Measurements from ENCODE around the gene TNFAIP2.
"Not testable (repeated sequence)": the region's sequence is repeated elsewhere in the genome, so short reads cannot be mapped to it uniquely, and the experiment has no call there.

The TNFAIP2 gene

DNA sequence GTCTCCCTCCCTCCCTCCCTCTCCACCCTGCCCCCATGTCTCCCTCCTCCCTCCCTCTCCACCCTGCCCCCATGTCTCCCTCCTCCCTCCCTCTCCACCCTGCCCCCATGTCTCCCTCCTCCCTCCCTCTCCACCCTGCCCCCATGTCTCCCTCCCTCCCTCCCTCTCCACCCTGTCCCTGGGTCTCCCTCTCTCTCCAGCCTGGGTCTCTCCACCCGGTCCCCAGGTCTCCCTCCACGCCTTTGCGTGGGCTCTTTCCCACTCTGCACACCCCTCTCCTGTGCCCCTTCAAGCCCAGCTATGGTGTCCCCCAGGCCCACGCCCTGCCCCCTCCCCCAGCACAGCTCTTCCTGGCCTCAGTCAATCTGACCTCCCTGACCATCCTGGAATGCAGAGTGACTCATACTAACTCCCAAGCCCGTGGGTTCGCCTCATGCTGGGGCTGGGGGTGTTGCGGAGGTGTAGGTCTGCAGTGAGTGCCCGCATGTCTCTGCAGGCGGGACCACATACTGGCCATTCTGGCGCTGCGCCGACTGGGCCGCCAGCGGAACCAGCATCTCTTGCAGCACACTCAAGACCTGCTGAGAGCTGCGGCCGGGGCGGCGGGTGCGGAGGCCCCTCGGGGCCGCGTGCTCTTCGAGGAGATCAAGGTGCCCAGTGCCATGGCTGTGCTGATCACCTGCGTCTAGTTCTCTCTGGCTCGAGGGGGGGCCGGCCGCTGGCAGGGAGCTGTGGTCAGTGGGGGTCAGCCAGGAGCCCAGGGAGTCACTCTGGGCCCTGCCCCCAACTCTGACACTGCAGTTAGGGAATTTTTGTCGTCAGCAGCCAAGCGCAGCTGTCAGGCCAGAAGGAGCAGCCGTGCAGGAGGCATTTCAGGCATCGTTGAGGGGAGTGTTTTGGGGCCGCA is 13.5 kb upstream of the TNFAIP2 start:
- H3K4me1 Mint-ChIP-seq (ENCODE audit: low read depth): peaks cover 8% of the 10 kb centered on the region
- H3K27ac Mint-ChIP-seq: no peak overlapping the region
- H3K27me3 Mint-ChIP-seq: peaks cover 35% of the 10 kb centered on the region
- H3K4me3 Mint-ChIP-seq: no peak overlapping the region
- H3K9me3 Mint-ChIP-seq: no peaks in the 10 kb centered on the region
- no peaks in the 10 kb centered on the region for H3K36me3 Mint-ChIP-seq (ENCODE audit: low read depth)
- DNase-seq: no peak

DNA sequence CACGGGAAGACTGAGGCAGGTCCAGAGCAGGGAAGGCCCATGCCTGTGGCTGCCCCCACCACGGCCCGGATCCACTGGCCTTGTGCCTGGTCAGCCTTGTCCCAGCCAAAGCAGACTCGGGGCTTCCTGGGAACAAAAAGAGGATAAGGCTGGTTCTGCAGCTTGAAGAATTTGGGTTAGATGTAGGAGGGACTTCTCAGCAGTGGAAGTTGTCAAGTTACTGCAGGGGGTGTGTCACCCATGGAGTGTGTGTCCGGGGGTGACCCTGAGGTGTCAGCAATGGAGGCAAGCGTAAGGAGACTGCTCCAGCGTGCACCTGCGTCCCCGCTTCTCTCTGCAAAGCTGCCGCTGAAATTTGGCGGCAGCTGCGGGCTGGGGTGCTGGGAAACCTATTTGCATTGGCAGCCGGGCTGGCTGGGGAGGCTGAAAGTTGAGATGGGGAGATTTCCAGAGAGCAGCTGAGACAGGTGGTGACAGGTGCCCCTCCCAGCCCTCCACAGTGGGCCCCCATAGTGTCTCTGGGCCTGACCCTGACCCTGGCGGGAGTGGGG is 12.5 kb upstream of the TNFAIP2 start:
- Mint-ChIP-seq H3K4me1 (ENCODE audit: low read depth) (peaks cover 8% of the 10 kb centered on the region), H3K36me3 (ENCODE audit: low read depth) (no peaks in the 10 kb centered on the region), H3K4me3 (no peak overlapping the region), H3K27me3 (peaks cover 25% of the 10 kb centered on the region), H3K9me3 (no peaks in the 10 kb centered on the region), H3K27ac (no peak overlapping the region)
- DNase-seq: no peak

DNA sequence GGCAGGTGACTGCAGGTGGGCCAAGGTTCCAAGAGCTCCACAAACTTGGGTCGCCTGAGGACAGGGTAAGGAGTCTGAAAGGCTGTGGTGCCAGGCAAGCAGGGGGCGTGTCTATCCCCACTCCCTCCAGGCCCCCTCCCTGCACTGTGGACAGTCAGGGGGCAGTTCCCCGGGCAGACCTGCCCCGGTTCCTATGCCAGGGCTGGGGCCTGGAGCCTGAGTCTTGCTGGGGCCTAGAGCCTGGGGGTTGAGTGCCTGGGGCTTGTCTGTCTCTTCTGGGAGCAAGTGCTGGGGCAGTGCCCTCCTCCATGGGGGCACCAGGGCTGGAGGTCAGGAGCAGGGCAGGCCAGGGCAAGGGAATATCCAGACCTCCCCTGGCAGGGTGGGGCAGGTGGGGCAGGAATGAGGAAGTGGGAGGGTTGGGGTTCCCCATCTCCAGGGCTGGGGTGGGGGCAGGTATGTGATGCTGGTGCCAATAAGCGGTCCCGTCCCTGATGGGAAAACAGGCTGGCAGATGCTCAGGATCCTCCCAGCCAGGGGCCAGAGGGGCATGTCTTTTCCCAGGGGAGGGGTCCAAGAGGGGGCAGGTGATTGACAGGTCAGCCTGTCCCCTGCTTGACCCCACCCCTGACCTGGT is 11.9 kb upstream of the TNFAIP2 start:
- H3K9me3 Mint-ChIP-seq: no peaks in the 10 kb centered on the region
- peaks cover 8% of the 10 kb centered on the region for H3K4me1 Mint-ChIP-seq (ENCODE audit: low read depth)
- no peaks in the 10 kb centered on the region for H3K36me3 Mint-ChIP-seq (ENCODE audit: low read depth)
- H3K27ac Mint-ChIP-seq: no peak overlapping the region
- no peak for DNase-seq
- peaks cover 19% of the 10 kb centered on the region for H3K27me3 Mint-ChIP-seq
- no peak overlapping the region for H3K4me3 Mint-ChIP-seq

DNA sequence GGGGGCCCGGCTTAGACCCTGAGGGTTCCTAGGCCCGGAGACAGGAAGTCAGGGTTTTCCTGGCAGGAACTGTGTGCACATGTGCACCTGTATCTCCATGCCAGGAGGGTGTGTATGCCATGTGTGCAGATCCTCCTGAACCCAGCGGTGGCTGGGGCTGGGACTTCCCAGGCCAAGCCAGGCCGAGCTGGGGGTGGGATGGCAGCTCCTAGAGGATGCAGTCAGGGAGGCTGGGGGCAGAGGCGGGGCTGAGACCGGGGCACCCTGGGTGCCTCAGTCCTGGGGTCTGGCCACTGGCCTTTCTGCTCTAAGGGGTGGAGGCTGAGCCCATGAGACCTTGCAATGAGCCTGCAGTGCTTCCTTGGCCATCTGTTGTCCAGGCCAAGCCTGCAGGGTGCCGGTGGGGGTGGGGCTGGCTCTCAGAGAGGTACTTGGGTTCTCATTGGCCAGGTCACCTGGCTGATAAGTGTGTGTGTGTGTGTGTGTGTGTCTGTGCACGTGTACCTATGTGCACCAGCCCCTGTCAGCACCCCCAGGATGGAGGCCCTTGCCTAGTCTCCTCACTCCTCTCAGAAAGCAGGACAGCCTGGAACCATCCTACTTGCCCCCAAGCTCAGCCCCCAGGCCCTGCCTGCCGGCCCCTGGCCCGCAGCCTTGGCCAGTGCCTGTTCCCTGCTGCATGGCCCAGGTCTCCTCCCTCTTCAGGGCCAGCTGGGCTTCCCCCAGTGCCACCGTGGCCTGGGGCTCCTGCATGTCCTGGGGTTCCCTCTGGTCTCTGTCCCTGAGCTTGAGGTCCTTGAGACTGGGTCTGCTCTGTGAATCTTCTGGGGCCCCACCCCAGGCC is 10.6 kb upstream of the TNFAIP2 start:
- Mint-ChIP-seq H3K36me3 (ENCODE audit: low read depth) (no peaks in the 10 kb centered on the region), H3K27ac (no peak overlapping the region), H3K27me3 (peaks cover 14% of the 10 kb centered on the region), H3K4me3 (no peak overlapping the region), H3K9me3 (no peaks in the 10 kb centered on the region), H3K4me1 (ENCODE audit: low read depth) (peaks cover 8% of the 10 kb centered on the region)
- no peak for DNase-seq

DNA sequence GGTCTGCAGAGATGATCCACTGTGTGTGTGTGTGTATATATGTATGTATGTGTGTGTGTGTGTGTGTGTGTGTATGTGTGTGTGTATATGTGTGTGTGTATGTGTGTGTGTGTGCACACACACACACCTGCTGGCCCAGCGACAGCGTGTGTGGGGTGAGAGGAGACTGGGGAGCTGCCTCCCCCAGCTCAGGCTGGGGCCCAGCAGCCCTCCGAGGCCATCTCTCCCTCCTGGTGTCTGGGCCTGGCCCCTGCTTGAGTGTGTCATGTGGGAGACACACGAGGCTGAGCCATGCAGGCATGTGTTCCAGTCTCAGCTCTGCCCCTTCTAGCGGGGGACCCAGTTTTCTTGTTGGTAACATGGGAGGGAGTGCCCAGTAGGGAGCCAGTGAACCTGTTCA is 10.0 kb upstream of the TNFAIP2 start:
- peaks cover 8% of the 10 kb centered on the region for H3K4me1 Mint-ChIP-seq (ENCODE audit: low read depth)
- peaks cover 9% of the 10 kb centered on the region for H3K27me3 Mint-ChIP-seq
- DNase-seq: no peak
- H3K36me3 Mint-ChIP-seq (ENCODE audit: low read depth): no peaks in the 10 kb centered on the region
- no peaks in the 10 kb centered on the region for H3K9me3 Mint-ChIP-seq
- H3K4me3 Mint-ChIP-seq: no peak overlapping the region
- no peak overlapping the region for H3K27ac Mint-ChIP-seq

DNA sequence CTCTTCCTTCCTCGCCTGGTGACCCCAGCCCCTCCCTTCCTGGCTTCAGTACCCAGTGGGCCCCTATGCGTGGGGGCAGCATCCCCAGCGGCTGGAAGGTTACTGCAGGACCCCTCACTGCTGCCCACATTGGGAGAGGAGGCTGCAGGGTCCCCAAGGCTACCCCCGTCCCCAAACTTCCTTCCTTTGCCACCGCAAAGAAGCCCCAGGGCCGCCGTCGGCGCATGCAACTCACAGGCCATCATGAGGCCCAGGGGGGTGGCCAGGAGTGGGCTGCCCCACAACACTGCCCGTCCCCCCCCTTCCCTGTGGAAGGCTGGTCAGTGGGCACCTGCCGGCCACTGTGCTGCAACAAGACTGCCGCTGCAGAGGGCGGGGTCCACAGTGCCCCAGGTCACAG is 9.5 kb upstream of the TNFAIP2 start:
- H3K27ac Mint-ChIP-seq: no peak overlapping the region
- H3K4me3 Mint-ChIP-seq: no peak overlapping the region
- H3K36me3 Mint-ChIP-seq (ENCODE audit: low read depth): no peaks in the 10 kb centered on the region
- peaks cover 11% of the 10 kb centered on the region for H3K27me3 Mint-ChIP-seq
- peaks cover 8% of the 10 kb centered on the region for H3K4me1 Mint-ChIP-seq (ENCODE audit: low read depth)
- no peaks in the 10 kb centered on the region for H3K9me3 Mint-ChIP-seq
- no peak for DNase-seq

DNA sequence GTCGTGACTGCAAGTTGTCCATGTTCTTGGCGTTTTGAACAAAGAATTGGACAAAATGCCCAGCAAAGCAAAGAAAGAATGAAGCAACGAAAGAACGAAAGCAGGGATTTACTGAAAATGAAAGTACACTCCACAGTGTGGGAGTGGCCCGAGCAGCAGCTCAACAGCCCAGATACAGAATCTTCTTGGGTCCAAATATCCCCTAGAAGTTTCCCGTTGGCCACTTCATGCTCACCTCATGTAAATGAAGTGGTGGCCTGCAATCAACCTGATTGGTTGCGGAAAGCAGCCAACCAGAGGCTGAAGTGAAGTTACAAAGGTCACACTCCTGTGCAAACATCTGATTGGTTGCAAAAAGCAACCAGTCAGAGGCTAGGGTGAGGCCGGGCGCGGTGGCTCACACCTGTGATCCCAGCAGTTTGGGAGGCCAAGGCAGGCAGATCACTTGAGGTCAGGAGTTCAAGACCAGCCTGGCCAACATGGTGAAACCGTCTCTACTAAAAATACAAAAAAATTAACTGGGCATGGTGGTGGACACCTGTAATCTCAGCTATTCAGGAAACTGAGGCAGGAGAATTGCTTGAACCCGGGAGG is 8.1 kb upstream of the TNFAIP2 start:
- peaks cover 17% of the 10 kb centered on the region for H3K27me3 Mint-ChIP-seq
- not testable (repeated sequence) for H3K4me3 Mint-ChIP-seq; H3K4me1 Mint-ChIP-seq (ENCODE audit: low read depth); H3K9me3 Mint-ChIP-seq; H3K36me3 Mint-ChIP-seq (ENCODE audit: low read depth); H3K27ac Mint-ChIP-seq; DNase-seq

DNA sequence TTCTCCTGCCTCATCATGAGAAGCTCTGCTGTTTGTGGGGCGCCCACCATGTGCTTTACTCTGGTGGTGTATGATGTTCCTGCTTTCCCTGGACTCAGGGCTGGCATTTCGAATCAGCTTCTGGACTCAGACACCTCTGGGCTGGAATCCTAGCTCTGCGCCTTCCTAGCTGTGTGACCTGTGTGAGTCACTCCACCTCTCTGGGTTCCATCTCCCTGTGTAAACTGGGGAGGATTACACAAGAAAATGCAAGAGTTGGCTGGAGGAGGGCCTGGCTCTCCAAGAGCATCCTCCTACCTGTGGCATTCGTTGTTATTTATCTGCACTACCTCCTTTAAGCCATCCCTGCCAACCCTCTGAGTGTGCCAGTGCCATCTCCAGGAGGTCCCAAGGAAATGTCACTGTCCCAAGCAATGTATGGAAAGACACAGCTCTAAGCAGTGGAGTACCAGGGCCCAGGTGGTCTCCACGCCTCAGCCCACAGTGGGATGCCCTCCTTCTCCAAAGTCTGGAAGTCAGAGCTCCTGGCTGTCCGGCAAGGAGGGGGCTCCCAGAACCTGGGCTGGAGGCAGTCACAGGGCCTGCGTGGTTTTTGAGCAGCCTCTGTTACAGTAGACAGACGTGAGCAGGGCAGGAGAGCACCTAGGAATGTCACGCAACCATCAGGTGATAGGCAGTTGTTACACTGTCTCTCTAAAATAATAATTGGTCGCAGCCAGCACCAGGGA is 7.3 kb upstream of the TNFAIP2 start:
- H3K9me3 Mint-ChIP-seq: no peaks in the 10 kb centered on the region
- peaks cover 19% of the 10 kb centered on the region for H3K27me3 Mint-ChIP-seq
- DNase-seq: no peak
- no peak overlapping the region for H3K27ac Mint-ChIP-seq
- no peak overlapping the region for H3K4me3 Mint-ChIP-seq
- no peaks in the 10 kb centered on the region for H3K36me3 Mint-ChIP-seq (ENCODE audit: low read depth)
- peaks cover 8% of the 10 kb centered on the region for H3K4me1 Mint-ChIP-seq (ENCODE audit: low read depth)

DNA sequence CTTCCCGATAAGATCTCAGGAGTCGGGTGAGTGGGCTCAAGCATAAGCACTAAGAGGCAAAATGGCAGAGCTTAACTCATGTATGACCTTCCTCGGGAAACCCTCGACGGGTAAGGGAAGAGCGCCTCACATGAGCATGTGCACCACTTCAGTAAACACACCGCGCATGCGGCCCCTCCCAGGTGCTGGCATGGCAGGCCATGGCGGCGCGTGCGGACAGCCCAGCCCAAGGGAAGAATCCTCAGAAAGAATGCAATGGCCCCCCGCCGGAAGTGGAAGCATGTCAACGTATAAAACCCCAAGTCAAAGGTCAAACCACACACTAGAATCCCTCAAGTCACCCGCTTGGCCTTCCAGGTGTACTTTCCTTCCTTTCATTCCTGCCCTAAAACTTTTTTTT is 6.6 kb upstream of the TNFAIP2 start:
- H3K4me1 Mint-ChIP-seq (ENCODE audit: low read depth): peaks cover 8% of the 10 kb centered on the region
- no peak for DNase-seq
- no peaks in the 10 kb centered on the region for H3K9me3 Mint-ChIP-seq
- H3K36me3 Mint-ChIP-seq (ENCODE audit: low read depth): no peaks in the 10 kb centered on the region
- no peak overlapping the region for H3K27ac Mint-ChIP-seq
- no peak overlapping the region for H3K4me3 Mint-ChIP-seq
- peaks cover 22% of the 10 kb centered on the region for H3K27me3 Mint-ChIP-seq

DNA sequence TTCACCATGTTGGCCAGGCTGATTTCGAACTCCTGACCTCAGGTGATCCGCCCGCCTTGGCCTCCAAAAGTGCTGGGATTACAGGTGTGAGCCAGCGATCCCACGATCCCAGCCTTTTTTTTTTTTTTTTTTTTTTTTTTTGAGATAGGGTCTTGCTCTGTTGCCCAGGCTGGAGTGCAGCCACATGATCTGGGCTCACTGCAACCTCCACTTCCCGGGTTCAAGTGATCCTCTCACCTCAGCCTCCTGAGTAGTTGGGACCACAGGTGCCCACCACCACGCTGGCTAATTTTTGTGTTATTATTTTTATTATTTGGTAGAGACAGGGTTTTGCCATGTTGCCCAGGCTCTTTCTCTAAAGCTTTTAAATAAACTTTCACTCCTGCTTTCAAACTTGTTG is 5.8 kb upstream of the TNFAIP2 start:
- not testable (repeated sequence) for DNase-seq; H3K36me3 Mint-ChIP-seq (ENCODE audit: low read depth); H3K27ac Mint-ChIP-seq; H3K9me3 Mint-ChIP-seq; H3K4me3 Mint-ChIP-seq
- H3K4me1 Mint-ChIP-seq (ENCODE audit: low read depth): peaks cover 10% of the 10 kb centered on the region
- peaks cover 29% of the 10 kb centered on the region for H3K27me3 Mint-ChIP-seq

DNA sequence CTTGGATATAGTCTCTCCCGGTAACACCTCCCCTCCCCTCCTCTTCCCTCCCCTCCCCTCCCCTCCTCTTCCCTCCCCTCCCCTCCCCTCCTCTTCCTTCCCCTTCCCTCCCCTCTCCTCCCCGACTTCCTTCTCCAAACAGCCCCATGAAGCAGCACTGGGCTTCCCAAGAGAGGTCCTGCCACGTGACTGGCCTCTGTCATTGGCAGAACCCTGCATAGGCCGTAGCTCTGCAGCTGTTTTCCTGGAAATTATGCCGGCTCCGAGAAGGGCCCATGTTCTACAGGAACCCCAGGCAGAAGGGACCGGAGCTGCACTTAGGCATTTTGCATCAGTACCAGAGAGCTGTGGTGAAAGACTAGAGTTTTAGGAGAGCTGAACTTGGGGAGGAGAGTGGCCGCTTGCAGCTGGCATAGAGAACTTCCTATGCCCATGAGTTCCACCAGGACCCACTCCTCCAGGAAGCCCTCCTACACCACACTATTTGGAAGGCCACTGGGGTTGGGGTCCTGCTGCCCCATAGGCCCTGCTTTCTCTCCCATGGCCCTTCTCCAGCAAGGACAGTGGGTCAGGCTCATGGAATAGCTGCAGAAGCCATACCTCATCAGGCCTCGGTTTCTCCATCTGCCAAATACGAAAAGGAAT is 5.1 kb upstream of the TNFAIP2 start:
- Mint-ChIP-seq H3K4me1 (ENCODE audit: low read depth) (peaks cover 10% of the 10 kb centered on the region), H3K36me3 (ENCODE audit: low read depth) (no peaks in the 10 kb centered on the region), H3K27ac (no peak overlapping the region), H3K9me3 (no peaks in the 10 kb centered on the region), H3K27me3 (peaks cover 35% of the 10 kb centered on the region), H3K4me3 (no peak overlapping the region)
- no peak for DNase-seq

DNA sequence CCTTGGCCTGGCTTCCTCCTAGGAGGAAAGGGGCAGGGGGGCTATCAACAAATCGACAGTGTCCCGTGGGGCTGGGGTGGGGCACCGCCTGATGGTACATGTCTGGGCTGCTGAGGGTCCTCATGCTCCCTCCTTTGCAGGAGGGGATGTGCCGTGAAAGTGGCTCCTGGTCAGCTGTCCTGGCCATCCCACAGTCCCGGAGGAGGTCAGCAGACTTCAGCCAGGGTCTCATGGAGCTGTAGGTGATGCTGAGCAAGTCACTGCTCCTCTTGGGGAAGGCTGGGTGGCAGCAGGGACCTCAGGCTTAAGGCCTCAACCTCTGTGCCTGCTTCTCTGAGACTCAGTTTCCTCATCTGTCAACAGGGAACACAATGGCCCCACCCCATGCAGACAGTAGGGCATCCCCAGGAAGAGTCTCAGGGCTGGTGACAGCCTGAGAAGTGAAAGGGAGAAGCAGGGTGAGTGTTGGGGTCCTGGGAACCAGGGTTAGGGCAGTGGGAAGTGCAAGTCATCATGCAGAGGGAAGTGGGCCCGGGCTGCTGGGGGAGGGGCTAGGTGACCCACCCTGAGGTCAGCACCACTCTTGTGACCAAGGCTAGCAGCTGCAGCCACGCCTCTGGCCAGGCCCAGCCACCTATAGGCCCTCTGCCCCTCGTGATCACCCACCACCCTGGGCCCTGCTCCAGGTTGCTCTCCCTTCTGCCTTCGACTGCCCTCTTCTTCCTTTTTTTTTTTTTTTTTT is 4.4 kb upstream of the TNFAIP2 start:
- Mint-ChIP-seq H3K27me3 (peaks cover 36% of the 10 kb centered on the region), H3K27ac (no peak overlapping the region), H3K9me3 (no peaks in the 10 kb centered on the region), H3K4me1 (ENCODE audit: low read depth) (peaks cover 10% of the 10 kb centered on the region), H3K4me3 (no peak overlapping the region), H3K36me3 (ENCODE audit: low read depth) (no peaks in the 10 kb centered on the region)
- DNase-seq: no peak

DNA sequence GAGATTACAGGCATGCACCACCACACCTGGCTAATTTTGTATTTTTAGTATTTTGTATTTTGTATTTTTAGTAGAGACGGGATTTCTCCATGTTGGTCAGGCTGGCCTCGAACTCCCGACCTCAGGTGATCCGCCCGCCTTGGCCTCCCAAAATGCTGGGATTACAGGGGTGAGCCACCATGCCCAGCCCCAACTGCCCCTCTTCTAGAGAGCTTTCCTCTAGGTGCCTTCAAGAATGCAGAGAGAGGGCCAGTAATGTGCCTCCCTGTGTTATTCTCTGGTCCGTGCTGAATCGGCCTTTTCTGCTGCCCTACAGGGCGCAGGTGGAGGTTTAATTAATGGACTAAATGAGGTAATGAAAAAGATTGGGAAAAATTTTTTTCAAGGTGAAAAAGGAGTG is 3.7 kb upstream of the TNFAIP2 start:
- not testable (repeated sequence) for H3K4me3 Mint-ChIP-seq; H3K27ac Mint-ChIP-seq; H3K9me3 Mint-ChIP-seq; H3K36me3 Mint-ChIP-seq (ENCODE audit: low read depth); DNase-seq; H3K4me1 Mint-ChIP-seq (ENCODE audit: low read depth)
- peaks cover 43% of the 10 kb centered on the region for H3K27me3 Mint-ChIP-seq

All from activated T-cell treated with anti-CD3 and anti-CD28 coated beads, Interleukin-2, amount 50 U/mL, for 24 hours (primary cell).